ENCODE data around the gene TTC7B. TPM values are rescaled to one million over a fixed set of nuclear protein-coding genes. Genes with fewer than 3 reads are reported as not detected.

Gene TTC7B
- total and polyA plus RNA-seq, 2 experiments from 2014 or later, result 5.2 to 28.2 TPM

DNA sequence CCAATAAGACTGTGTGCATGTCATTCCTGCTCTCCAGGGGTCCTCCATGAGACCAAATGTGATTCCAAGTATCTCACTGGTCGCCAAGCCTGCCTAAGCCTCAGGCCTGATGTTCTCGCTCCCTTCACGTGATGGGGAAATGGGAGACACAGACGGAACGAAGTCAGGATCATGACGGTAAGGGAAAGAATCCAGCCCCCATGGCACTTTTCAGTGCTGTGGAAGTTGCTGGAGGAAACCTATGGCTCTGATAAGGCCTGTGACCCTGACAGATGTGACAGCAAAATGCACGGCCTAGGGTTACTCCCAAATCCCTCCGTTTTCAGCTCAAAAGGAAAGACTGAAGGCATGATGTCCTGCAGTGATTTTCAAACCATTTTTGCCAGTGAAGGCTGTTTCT lies 234.5 kb downstream of the TTC7B start:
- no peaks in the 10 kb centered on the region for H3K79me2 ChIP-seq (ENCODE audit: insufficient read depth)
- H3K4me2 ChIP-seq (ENCODE audit: unreplicated experiment), result no peak overlapping the region
- no peak for DNase-seq
- no peak for TF ChIP-seq EZH2phosphoT487 (IDR thresholded peaks at IDR 0.05; ENCODE audit: insufficient read depth, low read depth)
- TF ChIP-seq EZH2 (IDR thresholded peaks at IDR 0.05; ENCODE audit: insufficient read depth, poor library complexity, severe bottlenecking), result no peak
- H3K27me3 ChIP-seq (replicated peaks; ENCODE audit: insufficient read depth), result no peaks in the 10 kb centered on the region
- no peaks in the 10 kb centered on the region for H3K36me3 ChIP-seq (ENCODE audit: low read depth)
- H3K4me3 ChIP-seq, result no peak overlapping the region
- no peaks in the 10 kb centered on the region for H4K20me1 ChIP-seq (ENCODE audit: insufficient read depth)
- no peak overlapping the region for H3K27ac ChIP-seq
- H2AFZ ChIP-seq, result no peak overlapping the region
- WGBS, 2 experiments (ENCODE audit: low coverage in 1 of 2, low lambda C conversion rate in 2 of 2, missing lambda C conversion rate in 2 of 2), result 95 to 97% methylated on average over 8 of the region's 8 CpGs
- H3K9me2 ChIP-seq (ENCODE audit: insufficient read depth), result no peaks in the 10 kb centered on the region
- in situ Hi-C loops (cut with MboI), result no loop called here
- H3F3A ChIP-seq (ENCODE audit: insufficient read depth), result no peaks in the 10 kb centered on the region
- H3K9ac ChIP-seq, result no peak overlapping the region
- no peaks in the 10 kb centered on the region for H3K9me3 ChIP-seq (ENCODE audit: low read depth)
- no peaks in the 10 kb centered on the region for H3K4me1 ChIP-seq (ENCODE audit: insufficient read depth)

DNA sequence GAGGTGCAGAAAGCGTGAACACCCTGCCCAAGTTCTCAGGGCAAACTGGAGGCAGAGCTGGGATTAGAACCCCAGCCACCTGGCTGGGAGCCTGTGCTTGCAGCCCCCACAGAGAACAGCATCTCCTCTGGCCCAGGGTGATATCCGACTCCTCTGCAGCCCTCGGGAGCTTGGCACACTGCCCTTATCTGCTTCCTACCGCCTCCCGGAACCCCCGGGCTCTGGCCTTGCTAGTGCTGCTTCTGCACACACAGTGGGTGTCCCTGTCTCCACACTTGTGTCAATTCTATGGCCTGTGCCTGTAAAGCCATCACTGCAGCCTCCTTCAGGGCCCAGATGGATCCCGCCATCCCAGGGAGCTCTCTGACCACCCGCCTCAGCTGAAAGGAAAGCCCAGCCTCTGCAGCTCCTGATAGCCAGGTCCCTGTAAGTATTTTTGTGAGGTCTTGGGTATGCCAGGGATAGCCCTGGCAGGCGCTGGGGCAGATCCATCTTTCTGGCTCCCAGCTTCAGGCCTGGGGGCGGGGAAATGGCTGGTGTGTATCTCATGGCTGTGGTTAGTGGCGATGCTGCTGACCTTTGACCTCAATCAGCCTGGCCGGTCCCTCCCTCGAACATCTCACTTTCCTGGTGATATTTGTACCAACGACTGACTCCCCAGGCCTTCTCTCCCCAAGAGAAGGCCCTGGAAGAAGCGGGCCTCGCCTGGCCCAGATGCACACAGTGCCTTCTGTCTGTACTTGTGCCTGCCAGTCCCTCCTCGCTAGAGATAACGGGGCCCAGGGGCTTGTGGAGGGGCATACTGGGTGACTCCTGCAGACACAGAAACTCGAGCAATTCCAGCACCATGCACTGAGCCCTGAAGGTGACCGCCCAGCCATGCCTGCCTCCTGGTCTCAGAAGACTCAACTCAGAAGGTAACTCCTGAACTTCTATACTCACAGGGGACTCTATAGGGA lies 235.6 kb downstream of the TTC7B start:
- 89 to 91% methylated on average over 20 of the region's 20 CpGs for WGBS, 2 experiments (ENCODE audit: low coverage in 1 of 2, low lambda C conversion rate in 2 of 2, missing lambda C conversion rate in 2 of 2)

DNA sequence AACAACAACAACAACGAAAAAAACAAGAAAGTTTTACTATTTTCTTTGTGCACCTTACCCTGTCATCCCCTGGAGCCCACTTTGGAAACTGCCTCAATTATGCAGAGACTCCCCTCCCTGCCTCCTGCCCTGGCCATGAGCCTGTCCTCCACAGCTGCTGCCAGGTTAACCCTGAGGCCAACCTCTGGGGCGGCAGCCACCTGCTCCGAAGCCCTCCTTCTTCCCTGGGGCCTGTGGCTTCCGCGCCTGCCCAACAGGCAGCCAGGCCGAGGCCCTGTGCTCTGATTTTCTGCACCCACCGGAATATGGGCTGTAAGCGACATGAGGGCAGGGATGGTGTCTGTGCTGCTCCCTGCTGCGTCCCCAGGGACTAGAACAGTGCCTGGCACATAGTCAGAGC lies 236.4 kb downstream of the TTC7B start:
- in situ Hi-C loops (cut with MboI), result no loop called here
- Histone ChIP-seq H3K9me3 (ENCODE audit: low read depth) (no peaks in the 10 kb centered on the region), H3K27ac (no peak overlapping the region), H3K27me3 (replicated peaks; ENCODE audit: insufficient read depth) (no peaks in the 10 kb centered on the region), H3K4me2 (ENCODE audit: unreplicated experiment) (no peak overlapping the region), H2AFZ (no peak overlapping the region), H3K79me2 (ENCODE audit: insufficient read depth) (no peaks in the 10 kb centered on the region), H4K20me1 (ENCODE audit: insufficient read depth) (no peaks in the 10 kb centered on the region), H3K36me3 (ENCODE audit: low read depth) (no peaks in the 10 kb centered on the region), H3K4me3 (no peak overlapping the region), H3F3A (ENCODE audit: insufficient read depth) (no peaks in the 10 kb centered on the region), H3K9me2 (ENCODE audit: insufficient read depth) (no peaks in the 10 kb centered on the region), H3K4me1 (ENCODE audit: insufficient read depth) (no peaks in the 10 kb centered on the region), H3K9ac (no peak overlapping the region)
- 95 to 97% methylated on average over 9 of the region's 9 CpGs for WGBS, 2 experiments (ENCODE audit: low coverage in 1 of 2, low lambda C conversion rate in 2 of 2, missing lambda C conversion rate in 2 of 2)
- DNase-seq, result no peak
- TF ChIP-seq EZH2phosphoT487 (IDR thresholded peaks at IDR 0.05; ENCODE audit: insufficient read depth, low read depth) (no peak), EZH2 (IDR thresholded peaks at IDR 0.05; ENCODE audit: insufficient read depth, poor library complexity, severe bottlenecking) (no peak)

More for the DNA sequence above, 235.6 kb downstream of the TTC7B start:
- no peaks in the 10 kb centered on the region for H3K27me3 ChIP-seq (replicated peaks; ENCODE audit: insufficient read depth)
- no peak overlapping the region for H3K27ac ChIP-seq
- no peaks in the 10 kb centered on the region for H3K4me1 ChIP-seq (ENCODE audit: insufficient read depth)
- H3K4me3 ChIP-seq, result no peak overlapping the region
- no peaks in the 10 kb centered on the region for H3K9me2 ChIP-seq (ENCODE audit: insufficient read depth)
- H3K9ac ChIP-seq, result no peak overlapping the region
- no peak overlapping the region for H3K4me2 ChIP-seq (ENCODE audit: unreplicated experiment)
- H3K9me3 ChIP-seq (ENCODE audit: low read depth), result no peaks in the 10 kb centered on the region
- no peaks in the 10 kb centered on the region for H4K20me1 ChIP-seq (ENCODE audit: insufficient read depth)
- no peak overlapping the region for H2AFZ ChIP-seq
- no peaks in the 10 kb centered on the region for H3K36me3 ChIP-seq (ENCODE audit: low read depth)
- no peak for TF ChIP-seq EZH2 (IDR thresholded peaks at IDR 0.05; ENCODE audit: insufficient read depth, poor library complexity, severe bottlenecking)
- no peak for DNase-seq
- H3F3A ChIP-seq (ENCODE audit: insufficient read depth), result no peaks in the 10 kb centered on the region
- H3K79me2 ChIP-seq (ENCODE audit: insufficient read depth), result no peaks in the 10 kb centered on the region
- in situ Hi-C loops (cut with MboI), result no loop called here

DNA sequence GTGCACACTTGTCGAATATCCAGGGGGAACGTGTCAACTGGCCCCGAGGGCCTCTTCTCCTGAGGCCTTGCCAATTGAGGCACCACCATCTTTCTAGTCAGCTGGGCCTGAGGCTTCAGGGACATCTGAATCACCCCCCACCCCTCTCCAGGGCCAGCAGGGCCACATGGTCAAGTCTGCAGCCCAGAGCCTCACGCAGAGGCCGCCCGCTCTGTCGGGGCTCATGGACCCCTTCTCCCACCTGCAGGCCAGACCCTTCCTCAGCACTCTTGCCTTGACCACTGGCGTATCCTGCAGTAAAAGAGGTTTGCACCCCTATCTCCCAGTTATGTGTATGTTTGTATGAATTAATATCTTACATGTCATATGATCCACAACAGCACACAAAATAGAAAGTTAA lies 237.1 kb downstream of the TTC7B start:
- H3K9ac ChIP-seq, result no peak overlapping the region
- 98 to 99% methylated on average over 7 to 8 of the region's 8 CpGs for WGBS, 2 experiments (ENCODE audit: low coverage in 1 of 2, low lambda C conversion rate in 2 of 2, missing lambda C conversion rate in 2 of 2)

More for the DNA sequence above, 237.1 kb downstream of the TTC7B start:
- DNase-seq, result no peak
- Histone ChIP-seq H3K4me2 (ENCODE audit: unreplicated experiment) (no peak overlapping the region), H3K36me3 (ENCODE audit: low read depth) (no peaks in the 10 kb centered on the region), H3K9me3 (ENCODE audit: low read depth) (no peaks in the 10 kb centered on the region), H3K4me3 (no peak overlapping the region), H3F3A (ENCODE audit: insufficient read depth) (no peaks in the 10 kb centered on the region), H2AFZ (no peak overlapping the region), H3K4me1 (ENCODE audit: insufficient read depth) (no peaks in the 10 kb centered on the region), H3K27me3 (replicated peaks; ENCODE audit: insufficient read depth) (no peaks in the 10 kb centered on the region), H3K79me2 (ENCODE audit: insufficient read depth) (no peaks in the 10 kb centered on the region), H3K27ac (no peak overlapping the region), H3K9me2 (ENCODE audit: insufficient read depth) (no peaks in the 10 kb centered on the region), H4K20me1 (ENCODE audit: insufficient read depth) (no peaks in the 10 kb centered on the region)
- in situ Hi-C loops (cut with MboI), result no loop called here
- TF ChIP-seq EZH2 (IDR thresholded peaks at IDR 0.05; ENCODE audit: insufficient read depth, poor library complexity, severe bottlenecking) (no peak), EZH2phosphoT487 (IDR thresholded peaks at IDR 0.05; ENCODE audit: insufficient read depth, low read depth) (no peak)
